ENCODE results near the gene NR1H3. TPM values are rescaled to one million over a fixed set of nuclear protein-coding genes. Genes with fewer than 3 reads are reported as not detected.

The NR1H3 gene
- total and polyA plus RNA-seq, 2 of the 4 experiments (the other 2 are of a cell fraction) = 9.1 to 13.6 TPM

GRCh38 chr11:47259232-47259977 is 1.6 kb downstream of the NR1H3 start:
- peak; percentile 30 for DNase-seq
- Histone ChIP-seq H3K27ac (ENCODE audit: insufficient read depth, low read length) (0 out of 2 replicates have a peak overlapping the region, but pooled peaks have one; percentile 10), H2BK120ac (ENCODE audit: low read depth, low read length) (no peak overlapping the region), H4K91ac (ENCODE audit: insufficient read depth, low read depth, low read length) (no peak overlapping the region), H3K4me3 (ENCODE audit: insufficient read depth, low read depth, low read length) (no peak overlapping the region), H4K5ac (ENCODE audit: low read depth, low read length) (no peak overlapping the region), H3K14ac (replicated peaks; ENCODE audit: low read depth, low read length) (no peak overlapping the region; the same call in 1 of the 2 replicates), H3K56ac (ENCODE audit: extremely low read depth, insufficient read depth, low read length) (no peak overlapping the region), H4K20me1 (ENCODE audit: insufficient read depth, low read length) (no peaks in the 10 kb centered on the region), H3K9ac (ENCODE audit: low read depth, low read length) (peak overlapping the region; percentile 1; the same call in 1 of the 2 replicates), H2AFZ (replicated peaks; ENCODE audit: low read length, poor library complexity) (peak overlapping the region; percentile 67), H2BK15ac (ENCODE audit: low read depth, low read length) (no peak overlapping the region), H3K4ac (ENCODE audit: low read depth, low read length) (peak overlapping the region; percentile 25; the same call in 1 of the 2 replicates), H3K18ac (ENCODE audit: low read depth, low read length) (no peak overlapping the region), H2AK9ac (replicated peaks; ENCODE audit: low read depth, low read length, poor library complexity) (peak overlapping the region; percentile 60), H3K36me3 (ENCODE audit: control insufficient read depth, insufficient read depth, low read length) (peaks cover 6% of the 10 kb centered on the region; the same call in 1 of the 2 replicates), H3K79me1 (ENCODE audit: low read depth in 1 of 2, low read length in 2 of 2) (peaks cover 0 to 25% of the 10 kb centered on the region in 2 experiments; a peak in 3 of 4 replicates), H3K4me1 (ENCODE audit: control insufficient read depth, insufficient read depth, low read length) (peaks cover 21% of the 10 kb centered on the region), H2BK20ac (ENCODE audit: low read depth, low read length) (no peak overlapping the region), H3K9me3 (ENCODE audit: control insufficient read depth, insufficient read depth, low read length) (no peaks in the 10 kb centered on the region), H3K23ac (ENCODE audit: low read depth, low read length) (no peak overlapping the region), H4K8ac (ENCODE audit: low read depth in 2 of 2, low read length in 2 of 2) (no peak overlapping the region), H2BK5ac (ENCODE audit: low read depth, low read length, poor library complexity, severe bottlenecking) (no peak overlapping the region), H3K4me2 (ENCODE audit: low read depth, low read length) (no peak overlapping the region), H3K27me3 (ENCODE audit: control insufficient read depth, insufficient read depth, low read length) (no peaks in the 10 kb centered on the region), H3K9me1 (ENCODE audit: insufficient read depth, low read length) (peaks cover 10% of the 10 kb centered on the region), H2AK5ac (ENCODE audit: low read depth, low read length) (peak overlapping the region; percentile 60)
- WGBS, 2 experiments (ENCODE audit: extremely low coverage in 2 of 2, insufficient read length in 1 of 2) = 63% methylated on average over 9 of the region's 10 CpGs; no CpG with 5 or more reads in 1 of the 2 experiments
- ChIA-PET POLR2A (ENCODE audit: unreplicated experiment) (interaction anchor here (1.0 kb wide), 1 partner anchor 74 kb away, joined by 4 read pairs; no protein-coding TSS in a partner anchor), CTCF (interaction anchor here (0.5 to 2.5 kb wide), 14 partner anchors 9 to 96 kb away, joined by 3 to 12 read pairs (median 4); partner anchors contain the start of genes ACP2 and MADD)
- in situ Hi-C loops (cut with MboI; ENCODE audit: low sequenced_read_pairs) = no loop called here
- peak; percentile 55 for ATAC-seq (ENCODE audit: low read depth)
- dilution Hi-C loops (cut with HindIII; ENCODE audit: low sequenced_read_pairs, unreplicated experiment) = no loop called here
- intact Hi-C loops (cut with micrococcal nuclease) = loop anchor here (1.0 to 5.0 kb wide), 2 partner anchors 82 to 148 kb away; partner anchors contain the start of gene SLC39A13
- TF ChIP-seq CTCF (conservative IDR thresholded peaks at IDR 0.05; ENCODE audit: low read depth, low read length) (peak; percentile 60), RAD21 (IDR thresholded peaks at IDR 0.05; ENCODE audit: low read length) (peak; percentile 68), USF2 (IDR thresholded peaks at IDR 0.05; ENCODE audit: low read depth, low read length) (no peak), CEBPB (IDR thresholded peaks at IDR 0.05; ENCODE audit: low read depth, low read length) (no peak), SMC3 (IDR thresholded peaks at IDR 0.05; ENCODE audit: low read depth, low read length) (peak; percentile 49)
- BruUV-seq (replicated peaks) = no TSS peak
